Natural killer cell (primary cell): ENCODE data around the gene TMEM182. TPM values are rescaled to one million over a fixed set of nuclear protein-coding genes. Genes with fewer than 3 reads are reported as not detected.
A peak's percentile ranks its signal among the peaks of the same experiment; 100 is the strongest.

ENCODE experiments used
- ATAC-seq, 3 donors: fragments of 150-1000 bp in 2 of 3; fragments of 200-7000 bp in 1 of 3; cut with Tn5 transposase; 1 replicate in 1 of 3; 2 replicates in 2 of 3; pipeline ENCODE4 v1.10.0; 2021; ENCODE audit warnings: mild to moderate bottlenecking in 2 of 3, moderate library complexity in 2 of 3
- DNase-seq, 2 donors: peaks; one replicate each; pipeline versions ENCODE4 v3.0.0 to v3.0.0-alpha.2; 2013 to 2021; ENCODE audit warnings: mixed read lengths in 1 of 2
- H3K27ac ChIP-seq: one replicate; pipeline ENCODE4 v1.5.1; 2013; ENCODE audit warnings: mild to moderate bottlenecking, low read length
- H3K27me3 ChIP-seq: one replicate; pipeline ENCODE4 v1.6.1; 2013; ENCODE audit warnings: low read length; ENCODE audit not compliant: control insufficient read depth, insufficient read depth
- H3K36me3 ChIP-seq: one replicate; pipeline ENCODE4 v1.6.1; 2013; ENCODE audit warnings: low read length; ENCODE audit not compliant: control insufficient read depth, insufficient read depth
- H3K4me1 ChIP-seq: one replicate; pipeline ENCODE4 v1.6.1; 2013; ENCODE audit warnings: low read length; ENCODE audit not compliant: control insufficient read depth, insufficient read depth
- H3K4me3 ChIP-seq: one replicate; pipeline ENCODE4 v1.5.1; 2013; ENCODE audit warnings: low read length
- H3K9me3 ChIP-seq: one replicate; pipeline ENCODE4 v1.6.1; 2013; ENCODE audit warnings: low read length; ENCODE audit not compliant: control insufficient read depth, insufficient read depth
- H3K27ac Mint-ChIP-seq, 2 donors: one replicate each; pipeline ENCODE4 v1.8.0; 2022; ENCODE audit warnings: mild to moderate bottlenecking in 2 of 2, mixed read lengths in 2 of 2, moderate library complexity in 1 of 2
- H3K27me3 Mint-ChIP-seq, 2 donors: one replicate each; pipeline ENCODE4 v1.8.0; 2022; ENCODE audit warnings: low read depth in 2 of 2, mixed read lengths in 2 of 2
- H3K36me3 Mint-ChIP-seq: one replicate; pipeline ENCODE4 v1.8.0; 2022; ENCODE audit warnings: mixed read lengths
- H3K4me1 Mint-ChIP-seq, 2 donors: one replicate each; pipeline ENCODE4 v1.8.0; 2022; ENCODE audit warnings: mixed read lengths in 2 of 2
- H3K4me3 Mint-ChIP-seq: one replicate; pipeline ENCODE4 v1.8.0; 2022; ENCODE audit warnings: mild to moderate bottlenecking, moderate library complexity, mixed read lengths
- H3K9me3 Mint-ChIP-seq, 2 donors: one replicate each; pipeline ENCODE4 v1.8.0; 2022; ENCODE audit warnings: mixed read lengths in 2 of 2
- WGBS: methylation state at CpG from one replicate; pipeline ENCODE4 v1.1.7; 2013; ENCODE audit warnings: missing lambda C conversion rate; ENCODE audit not compliant: insufficient coverage; 5-methylcytosine and 5-hydroxymethylcytosine counted together
- intact Hi-C: fragments of 100-400 bp; cut with micrococcal nuclease; formaldehyde crosslinking; loops from one replicate; pipeline ENCODE4 v1.14.2; 2022
- total RNA-seq, 4 donors: library from RNA; stranded (reverse); fragments of 120-200 nt in 1 of 4; gene quantifications; one replicate each; pipeline versions ENCODE4 v1.2.3 to v1.2.4, GENCODE V29; 2013 to 2022
- TF ChIP-seq, protein P1 (sequence below): fragments of 200-600 bp; IDR thresholded peaks from one replicate; pipeline ENCODE4 v1.8.0; 2022; ENCODE audit warnings: antibody characterized with exemption

Gene TMEM182
- total RNA-seq, 3 donors from 2014 or later (not counting 1 experiment from before 2014, with no cell fraction given), result 3.2 to 4.9 (median 4.1) TPM

DNA sequence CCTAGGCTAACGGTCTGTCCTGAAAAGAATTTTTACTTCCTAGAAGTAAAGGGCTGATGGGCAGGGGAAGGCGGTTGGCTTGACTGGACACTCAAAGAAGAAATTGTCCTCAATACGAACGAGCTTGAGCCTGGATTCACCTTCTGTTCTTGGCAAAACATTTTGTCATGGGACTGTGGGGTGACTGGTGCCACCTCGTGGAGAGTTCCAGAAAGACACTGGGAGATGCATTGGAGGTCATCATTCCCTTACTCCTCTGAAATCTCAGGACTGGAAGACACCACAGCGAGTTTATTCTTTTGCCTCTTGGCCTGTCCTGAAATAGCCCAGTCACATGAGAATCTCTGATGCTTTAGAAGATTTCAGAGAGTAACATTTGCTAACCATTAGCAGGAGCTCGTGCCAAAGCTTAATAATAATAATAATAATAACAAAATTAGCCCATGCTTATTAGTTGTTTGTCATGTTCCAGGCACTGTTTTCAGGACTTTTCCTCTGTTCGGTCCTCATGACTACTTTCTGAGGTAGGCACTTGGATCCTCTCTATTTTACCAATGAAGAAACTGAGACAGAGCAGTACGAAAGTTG, 44.5 kb downstream of the TMEM182 start:
- DNase-seq (peak in 1 of 2 donors; percentile 49), ATAC-seq (no peak)
- Mint-ChIP-seq H3K27me3 (no peaks in the 10 kb centered on the region), H3K36me3 (peaks cover 15% of the 10 kb centered on the region), H3K9me3 (peaks cover 2 to 3% of the 10 kb centered on the region in 2 donors), H3K4me3 (no peak overlapping the region), H3K4me1 (peaks cover 7% of the 10 kb centered on the region in 2 donors), H3K27ac (no peak overlapping the region)
- Histone ChIP-seq H3K27me3 (no peaks in the 10 kb centered on the region), H3K4me1 (peaks cover 11% of the 10 kb centered on the region), H3K27ac (no peak overlapping the region), H3K4me3 (no peak overlapping the region), H3K9me3 (peaks cover 17% of the 10 kb centered on the region), H3K36me3 (no peaks in the 10 kb centered on the region)
- TF ChIP-seq, protein P1, sequence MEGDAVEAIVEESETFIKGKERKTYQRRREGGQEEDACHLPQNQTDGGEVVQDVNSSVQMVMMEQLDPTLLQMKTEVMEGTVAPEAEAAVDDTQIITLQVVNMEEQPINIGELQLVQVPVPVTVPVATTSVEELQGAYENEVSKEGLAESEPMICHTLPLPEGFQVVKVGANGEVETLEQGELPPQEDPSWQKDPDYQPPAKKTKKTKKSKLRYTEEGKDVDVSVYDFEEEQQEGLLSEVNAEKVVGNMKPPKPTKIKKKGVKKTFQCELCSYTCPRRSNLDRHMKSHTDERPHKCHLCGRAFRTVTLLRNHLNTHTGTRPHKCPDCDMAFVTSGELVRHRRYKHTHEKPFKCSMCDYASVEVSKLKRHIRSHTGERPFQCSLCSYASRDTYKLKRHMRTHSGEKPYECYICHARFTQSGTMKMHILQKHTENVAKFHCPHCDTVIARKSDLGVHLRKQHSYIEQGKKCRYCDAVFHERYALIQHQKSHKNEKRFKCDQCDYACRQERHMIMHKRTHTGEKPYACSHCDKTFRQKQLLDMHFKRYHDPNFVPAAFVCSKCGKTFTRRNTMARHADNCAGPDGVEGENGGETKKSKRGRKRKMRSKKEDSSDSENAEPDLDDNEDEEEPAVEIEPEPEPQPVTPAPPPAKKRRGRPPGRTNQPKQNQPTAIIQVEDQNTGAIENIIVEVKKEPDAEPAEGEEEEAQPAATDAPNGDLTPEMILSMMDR, result peak; percentile 65
- WGBS, result 62% methylated on average over 7 of the region's 9 CpGs
- intact Hi-C loops, result no loop called here

DNA sequence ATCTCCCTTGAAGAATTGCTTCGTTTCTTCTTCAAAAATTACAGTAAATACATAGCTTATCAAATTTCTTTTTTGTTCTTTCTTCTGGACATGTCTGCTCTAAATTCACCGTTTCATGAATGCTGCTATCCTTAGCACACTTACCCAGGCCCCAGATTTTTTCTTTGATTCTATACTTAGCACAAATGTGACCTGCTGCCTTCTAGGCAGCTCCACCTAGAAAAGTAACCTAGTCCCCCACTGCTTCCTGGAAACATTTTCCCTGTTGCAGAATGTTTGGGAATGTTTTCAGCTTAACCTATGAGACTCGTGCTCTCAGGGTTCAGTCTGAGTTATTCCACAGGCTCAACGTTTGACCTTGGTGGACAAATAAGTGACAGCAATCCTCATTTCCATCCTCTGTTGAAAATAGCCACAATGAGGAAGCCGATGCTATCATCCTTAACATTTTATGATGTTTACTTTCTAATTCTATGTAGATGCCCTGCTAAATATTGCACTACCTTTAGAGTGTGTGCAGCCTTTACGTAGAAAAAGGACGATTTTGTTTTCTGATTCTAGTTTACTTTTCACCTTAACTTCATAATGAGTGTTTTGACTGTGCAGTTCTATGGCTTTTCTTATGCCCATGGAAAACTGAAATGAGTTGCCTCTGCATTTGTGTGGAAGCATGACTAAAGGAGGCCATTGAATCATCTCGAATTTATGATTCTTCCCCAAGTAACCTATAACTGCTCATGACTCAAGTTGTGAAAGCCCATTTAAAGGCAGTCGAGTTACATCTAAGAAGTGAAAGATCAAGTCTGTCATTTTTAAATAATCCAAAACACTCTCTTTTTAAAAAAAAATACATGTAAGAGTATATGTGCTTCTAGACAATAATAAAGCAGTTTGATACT, 47.7 kb downstream of the TMEM182 start:
- intact Hi-C loops, result no loop called here
- TF ChIP-seq, protein P1, result no peak
- no peaks in the 10 kb centered on the region for H3K4me1 ChIP-seq
- Mint-ChIP-seq H3K9me3 (no peaks in the 10 kb centered on the region), H3K27ac (no peak overlapping the region), H3K4me3 (no peak overlapping the region), H3K36me3 (no peaks in the 10 kb centered on the region), H3K27me3 (no peaks in the 10 kb centered on the region), H3K4me1 (no peaks in the 10 kb centered on the region)
- no peaks in the 10 kb centered on the region for H3K27me3 ChIP-seq
- H3K9me3 ChIP-seq, result no peaks in the 10 kb centered on the region
- no peak for DNase-seq
- no peak for ATAC-seq
- 83% methylated on average over 6 of the region's 9 CpGs for WGBS
- no peak overlapping the region for H3K4me3 ChIP-seq
- no peaks in the 10 kb centered on the region for H3K36me3 ChIP-seq
- no peak overlapping the region for H3K27ac ChIP-seq

DNA sequence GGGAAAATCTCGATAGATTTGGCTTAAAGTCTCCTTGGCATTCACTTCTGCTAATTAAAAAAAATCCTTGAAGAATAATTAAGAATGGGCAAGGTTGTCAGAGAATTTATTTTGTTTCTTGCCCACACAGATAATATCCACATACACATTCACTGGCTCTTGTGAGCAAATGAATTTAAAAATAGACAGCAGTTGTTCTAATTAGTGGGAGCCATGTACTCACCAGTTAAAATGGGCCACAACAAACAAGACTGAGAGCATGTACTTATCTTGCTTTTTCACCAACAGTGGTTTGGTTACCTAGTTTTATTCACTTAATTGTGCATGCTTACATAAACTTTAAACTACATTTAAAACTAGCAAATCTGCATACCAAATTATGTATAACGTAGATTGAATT, 53.5 kb downstream of the TMEM182 start:
- Histone ChIP-seq H3K27ac (no peak overlapping the region), H3K4me3 (no peak overlapping the region), H3K36me3 (no peaks in the 10 kb centered on the region), H3K27me3 (no peaks in the 10 kb centered on the region), H3K9me3 (no peaks in the 10 kb centered on the region), H3K4me1 (no peaks in the 10 kb centered on the region)
- H3K36me3 Mint-ChIP-seq, result no peaks in the 10 kb centered on the region
- intact Hi-C loops, result no loop called here
- H3K9me3 Mint-ChIP-seq, result no peaks in the 10 kb centered on the region
- TF ChIP-seq, protein P1, result no peak
- no peaks in the 10 kb centered on the region for H3K27me3 Mint-ChIP-seq
- no peak overlapping the region for H3K27ac Mint-ChIP-seq
- no peak overlapping the region for H3K4me3 Mint-ChIP-seq
- H3K4me1 Mint-ChIP-seq, result no peaks in the 10 kb centered on the region
- DNase-seq (no peak), ATAC-seq (no peak)
- WGBS, result 100% methylated on average over 1 of the region's 2 CpGs
